Stimulated activated CD4-positive, alpha-beta T cell treated with anti-CD3 and anti-CD28 coated beads, Interleukin-4, amount 100 ng/mL, for 1 hour (primary cell): ENCODE results near the gene BICDL2.

ENCODE experiments used
- DNase-seq: peaks from one replicate; pipeline ENCODE4 v3.0.0-alpha.2; 2020

Gene BICDL2

DNA sequence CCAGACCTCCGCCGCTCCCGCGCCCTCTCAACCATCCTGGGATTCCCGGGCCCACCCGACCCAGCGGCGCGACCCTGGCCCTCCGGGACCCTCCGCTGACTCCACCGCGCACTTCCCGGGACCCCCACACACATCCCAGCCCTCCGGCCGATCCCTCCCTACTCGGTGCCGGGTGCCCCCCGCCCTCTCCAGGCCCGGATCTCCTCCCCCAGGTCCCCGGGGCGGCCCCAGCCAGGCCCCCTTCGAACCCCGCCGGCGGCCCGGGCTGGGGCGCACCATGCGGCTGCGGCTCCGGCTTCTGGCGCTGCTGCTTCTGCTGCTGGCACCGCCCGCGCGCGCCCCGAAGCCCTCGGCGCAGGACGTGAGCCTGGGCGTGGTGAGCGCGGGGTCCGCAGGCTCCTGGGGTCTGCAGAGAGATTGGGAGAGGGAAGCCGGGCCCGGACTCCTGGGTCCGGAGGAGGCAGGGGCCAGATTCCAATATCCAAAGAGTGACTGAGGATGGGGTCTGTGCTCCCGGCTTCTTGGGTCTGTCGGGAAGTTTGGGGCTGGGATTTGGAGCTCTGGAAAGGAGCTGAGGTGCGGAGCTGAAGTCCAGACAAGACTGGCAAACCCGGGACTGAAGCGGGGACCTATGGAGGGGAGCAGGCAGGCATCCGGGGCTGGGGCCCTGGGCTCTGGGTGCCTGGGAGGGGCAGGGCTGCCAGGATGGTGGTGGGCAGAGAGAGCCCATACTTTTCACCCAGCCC is 10.1 kb upstream of the BICDL2 start:
- DNase-seq = no peak

DNA sequence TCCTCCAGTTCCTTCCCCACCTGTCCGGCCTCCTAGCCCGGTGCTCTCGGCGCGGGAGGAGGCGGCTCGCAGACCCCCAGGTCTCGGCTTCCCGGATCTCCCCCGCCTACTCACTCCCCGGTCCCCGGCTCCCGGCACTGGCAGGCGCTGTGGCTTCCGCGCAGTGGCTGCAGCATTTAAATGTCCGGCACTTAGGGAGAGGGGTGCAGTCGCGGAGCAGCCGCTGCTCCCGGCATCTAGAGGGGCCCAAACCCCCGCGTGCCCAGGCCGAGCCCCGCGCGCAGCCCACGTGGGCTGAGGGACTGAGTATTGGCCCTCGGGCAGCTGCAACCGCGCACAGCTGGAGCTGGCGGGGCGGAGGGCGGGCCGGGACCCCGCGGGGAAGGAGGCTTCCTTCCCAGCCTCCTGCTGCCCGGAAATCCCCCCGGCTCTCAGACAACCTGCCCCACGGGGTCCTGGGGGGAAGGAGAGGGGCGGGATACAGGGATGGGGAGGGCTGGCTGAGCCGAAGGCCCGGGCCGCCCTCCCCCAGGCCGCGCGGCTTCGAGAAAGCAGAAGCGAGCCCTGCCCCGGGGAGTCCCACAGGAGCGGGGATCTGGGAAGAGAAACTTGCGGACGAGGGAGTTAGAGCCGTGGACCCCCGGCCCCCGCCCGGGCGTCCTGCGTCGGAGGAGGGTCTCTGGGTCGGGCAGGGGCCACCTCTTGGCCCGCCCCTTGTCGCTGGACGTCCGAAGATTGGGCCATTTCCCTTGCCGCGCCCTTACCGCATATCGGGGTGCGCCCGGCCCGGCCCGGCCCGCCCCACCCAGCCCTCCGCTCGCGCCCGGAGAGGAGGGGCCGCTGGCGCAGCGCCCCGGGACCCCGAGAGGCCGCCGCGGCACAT is 9.3 kb upstream of the BICDL2 start, which contains the start of gene MMP25:
Gene MMP25 (plus strand): TSS at position 804 of the 883 bp plus-strand sequence. CDS start 357 bp downstream, outside the sequence.
- no peak for DNase-seq

DNA sequence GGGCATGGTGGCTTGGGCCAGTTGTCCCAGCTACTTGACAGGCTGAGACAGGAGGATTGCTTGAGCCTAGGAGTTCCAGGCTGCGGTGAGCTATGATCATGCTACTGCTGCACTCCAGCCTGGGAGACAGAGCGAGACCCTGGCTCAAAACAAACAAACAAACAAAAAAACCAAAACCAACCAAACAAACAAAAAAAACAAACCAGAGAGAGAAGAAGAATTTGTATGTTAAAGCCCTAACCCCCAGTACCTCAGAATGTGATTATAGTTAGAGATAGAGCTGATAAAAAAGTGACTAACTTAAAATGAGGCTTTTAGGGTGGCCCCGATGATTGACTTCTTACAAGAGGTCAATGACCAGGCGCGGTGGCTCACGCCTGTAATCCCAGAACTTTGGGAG is 8.0 kb upstream of the BICDL2 start:
- no peak for DNase-seq

DNA sequence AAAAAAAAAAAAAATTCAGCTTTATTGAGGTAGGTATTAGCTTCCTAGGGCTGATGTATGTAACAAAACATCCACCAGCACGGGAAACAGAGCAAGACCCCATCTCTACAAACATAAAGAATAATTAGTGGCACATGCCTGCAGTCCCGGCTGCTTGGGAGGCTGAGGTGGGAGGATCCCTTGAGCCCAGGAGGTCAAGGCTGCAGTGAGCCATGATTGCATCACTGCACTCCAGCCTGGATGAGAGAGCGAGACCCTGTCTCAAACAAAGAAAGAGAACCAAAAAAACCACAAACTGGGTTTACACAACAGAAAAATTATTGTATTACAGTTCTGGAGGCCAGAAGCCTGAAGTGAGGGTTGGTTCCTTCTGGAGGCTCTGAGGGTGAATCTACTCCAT is 5.6 kb upstream of the BICDL2 start:
- no peak for DNase-seq

DNA sequence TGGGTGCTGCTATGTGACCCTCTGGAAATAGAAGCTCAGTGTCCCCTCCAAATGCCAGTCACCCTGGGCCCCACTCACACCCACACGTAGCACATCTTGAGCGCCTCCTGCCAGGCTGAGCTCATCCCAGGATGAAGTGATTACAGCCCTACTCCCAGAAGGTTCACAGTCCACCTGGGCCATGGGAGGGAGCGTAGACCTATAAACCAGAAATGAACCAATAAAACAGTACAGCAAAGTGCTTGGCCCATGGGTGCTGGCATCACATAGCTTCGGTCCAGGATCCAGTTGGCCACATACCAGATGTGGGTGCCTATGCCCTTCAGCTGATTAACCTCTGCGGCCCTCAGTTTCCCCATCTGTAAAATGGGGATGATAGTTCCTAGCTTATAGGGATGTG is 2.2 kb upstream of the BICDL2 start:
- no peak for DNase-seq

DNA sequence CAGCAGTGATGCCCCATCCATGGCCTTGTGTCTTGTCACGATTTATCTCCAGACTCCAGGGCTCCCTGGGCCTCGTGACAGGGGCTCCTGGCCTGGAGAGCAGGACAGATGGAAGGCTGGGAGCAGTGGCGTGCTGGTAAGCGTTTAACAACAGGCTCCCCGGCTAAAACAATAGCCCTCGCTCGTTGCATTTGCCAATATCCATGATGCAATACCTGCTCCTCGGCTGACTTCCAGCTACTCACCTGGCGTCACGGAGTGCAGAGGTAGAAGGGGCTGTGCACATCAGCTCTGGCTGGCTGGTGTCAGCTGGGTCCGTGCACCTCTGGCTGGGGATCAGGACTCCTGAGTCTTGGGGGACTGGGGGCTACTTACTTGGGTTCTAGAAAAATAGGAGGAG is 1.5 kb upstream of the BICDL2 start:
- no peak for DNase-seq

DNA sequence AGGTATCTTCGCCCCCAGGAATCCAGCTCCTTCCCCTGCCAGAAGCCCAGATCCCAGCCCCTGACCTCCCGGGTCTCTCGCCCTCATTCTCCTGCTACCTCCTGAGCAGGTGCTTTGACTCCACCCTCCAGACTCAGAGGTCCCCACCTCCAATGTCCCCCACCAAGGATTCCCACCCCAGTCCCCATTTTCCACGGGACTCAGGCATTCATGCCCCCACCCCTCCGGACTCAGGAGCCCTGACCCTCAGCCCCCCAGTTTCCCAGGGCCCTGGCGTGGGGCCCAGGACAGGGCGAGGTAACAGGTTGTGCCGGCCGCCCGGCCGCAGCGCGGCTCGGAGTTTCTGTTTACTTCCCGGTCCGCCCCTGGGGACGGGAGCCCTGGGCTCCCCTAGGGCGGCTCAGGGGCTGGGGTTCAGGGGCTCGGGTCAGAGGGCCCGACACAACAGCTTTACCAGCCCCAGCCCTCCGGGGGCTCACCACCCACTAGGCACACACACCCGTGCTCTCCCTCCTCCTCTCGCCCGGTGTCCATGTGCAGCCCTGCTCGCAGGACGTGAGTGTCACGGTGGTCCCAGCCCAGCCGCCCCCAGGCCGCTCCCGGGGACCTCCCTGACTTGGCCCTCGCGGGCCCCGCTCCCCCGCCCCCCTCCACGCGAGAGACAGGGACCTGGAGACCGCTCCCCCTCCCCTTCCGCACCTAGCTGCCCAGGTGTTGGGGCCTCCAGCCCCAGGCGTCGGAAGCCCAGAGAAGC is 595 bp downstream of the BICDL2 start:
- no peak for DNase-seq

DNA sequence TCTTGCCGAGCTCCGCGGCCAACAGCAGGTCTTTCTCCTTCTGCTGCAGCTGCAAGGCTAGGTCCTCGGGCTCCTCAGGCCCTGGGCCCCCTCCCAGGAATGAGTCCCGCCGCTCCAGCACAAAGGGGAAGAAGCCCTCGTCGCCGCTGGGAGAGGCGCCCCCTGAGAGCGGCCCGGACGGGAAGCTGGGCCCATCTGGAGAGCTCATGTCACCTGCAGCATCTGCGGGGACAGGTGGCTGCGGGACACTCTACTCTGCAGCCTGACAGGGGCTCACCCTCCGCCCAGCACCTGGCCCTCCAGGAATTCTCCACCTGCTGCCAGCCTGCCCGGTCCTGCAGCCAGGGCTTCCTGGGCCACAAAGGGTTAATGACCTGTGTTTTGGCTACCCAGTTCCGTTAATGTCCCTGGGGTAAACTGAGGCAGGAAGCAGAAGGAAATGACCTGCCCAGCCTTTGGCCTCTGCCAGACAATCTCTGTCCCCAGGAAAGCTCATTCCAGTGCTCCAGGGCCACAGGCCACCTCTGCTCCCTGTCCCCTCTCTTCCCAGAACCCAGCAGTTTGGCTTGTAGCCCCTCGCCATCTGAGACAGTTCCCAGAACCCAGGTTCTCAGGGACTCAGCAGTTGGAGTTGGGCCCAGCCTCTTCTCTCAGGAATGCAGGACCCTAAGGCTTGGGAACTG is 1.3 kb downstream of the BICDL2 start:
- DNase-seq = no peak

DNA sequence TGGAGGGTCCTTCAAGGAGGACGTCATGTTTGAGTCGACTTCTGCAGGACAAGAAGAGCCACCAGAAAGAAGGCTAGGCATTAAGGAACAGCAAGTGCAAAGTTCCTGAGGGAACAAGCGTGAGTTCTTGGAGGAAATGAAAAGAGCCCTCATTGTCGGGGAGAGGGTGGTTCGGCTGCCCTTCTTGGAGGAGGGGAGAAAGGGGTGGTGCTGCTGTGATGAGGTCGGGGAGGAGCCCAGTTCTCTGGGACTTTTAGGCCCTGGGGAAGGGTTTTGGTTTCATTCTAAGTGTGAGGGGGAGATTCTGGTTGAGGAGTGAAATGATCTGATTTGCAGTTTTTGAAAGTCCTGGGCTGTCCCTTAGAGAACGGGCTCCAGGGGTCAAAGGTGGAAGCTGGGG is 4.1 kb downstream of the BICDL2 start:
- DNase-seq = no peak

DNA sequence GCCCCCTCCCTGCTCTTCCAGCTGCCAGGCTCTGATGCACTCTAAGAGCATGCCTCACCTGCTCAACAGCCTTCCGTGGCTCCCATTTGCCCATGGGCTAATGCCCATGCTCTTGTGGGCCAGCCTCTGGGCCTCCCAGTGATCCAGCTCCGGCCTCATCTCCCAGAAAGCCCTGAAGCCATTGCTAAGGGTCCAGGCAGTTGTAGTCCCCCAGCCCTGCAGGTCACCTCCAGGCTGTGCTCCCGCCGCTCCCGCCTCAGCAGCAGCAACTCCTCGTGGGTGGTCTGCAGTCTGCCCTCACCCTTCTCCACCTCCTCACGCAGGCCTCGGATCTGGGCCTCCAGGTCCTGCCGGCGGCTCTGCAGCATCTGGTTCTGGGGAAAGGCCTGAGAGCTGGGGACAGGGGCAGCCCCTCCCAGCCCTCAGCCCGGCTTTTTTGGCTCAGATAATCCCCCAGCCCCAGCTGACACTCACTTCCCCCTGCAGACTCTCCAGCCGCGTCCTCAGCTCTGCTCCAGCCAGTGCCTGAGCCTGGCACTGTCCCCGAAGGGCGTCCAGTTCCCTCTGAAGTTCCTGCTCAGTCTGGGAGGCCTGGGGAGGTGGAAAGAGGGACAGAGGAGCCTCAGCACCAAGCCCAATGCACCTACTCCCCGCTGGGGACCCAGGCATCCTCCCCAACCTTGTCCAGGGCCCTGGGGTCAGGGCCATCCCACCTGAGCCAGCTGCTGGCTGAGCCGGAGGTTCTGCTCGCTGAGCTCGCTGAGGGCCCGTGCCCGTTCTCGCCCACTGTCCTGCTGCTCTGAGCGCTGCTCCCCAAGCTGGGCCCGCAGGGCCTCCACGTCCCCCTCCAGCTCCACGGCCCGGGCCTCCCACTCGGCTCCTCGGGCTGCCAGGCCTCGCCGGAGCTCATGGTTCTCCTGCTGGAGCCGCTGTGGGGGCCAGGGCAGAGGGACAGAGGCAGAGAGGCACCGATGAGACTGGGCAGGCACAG is 6.2 kb downstream of the BICDL2 start:
- DNase-seq = no peak

DNA sequence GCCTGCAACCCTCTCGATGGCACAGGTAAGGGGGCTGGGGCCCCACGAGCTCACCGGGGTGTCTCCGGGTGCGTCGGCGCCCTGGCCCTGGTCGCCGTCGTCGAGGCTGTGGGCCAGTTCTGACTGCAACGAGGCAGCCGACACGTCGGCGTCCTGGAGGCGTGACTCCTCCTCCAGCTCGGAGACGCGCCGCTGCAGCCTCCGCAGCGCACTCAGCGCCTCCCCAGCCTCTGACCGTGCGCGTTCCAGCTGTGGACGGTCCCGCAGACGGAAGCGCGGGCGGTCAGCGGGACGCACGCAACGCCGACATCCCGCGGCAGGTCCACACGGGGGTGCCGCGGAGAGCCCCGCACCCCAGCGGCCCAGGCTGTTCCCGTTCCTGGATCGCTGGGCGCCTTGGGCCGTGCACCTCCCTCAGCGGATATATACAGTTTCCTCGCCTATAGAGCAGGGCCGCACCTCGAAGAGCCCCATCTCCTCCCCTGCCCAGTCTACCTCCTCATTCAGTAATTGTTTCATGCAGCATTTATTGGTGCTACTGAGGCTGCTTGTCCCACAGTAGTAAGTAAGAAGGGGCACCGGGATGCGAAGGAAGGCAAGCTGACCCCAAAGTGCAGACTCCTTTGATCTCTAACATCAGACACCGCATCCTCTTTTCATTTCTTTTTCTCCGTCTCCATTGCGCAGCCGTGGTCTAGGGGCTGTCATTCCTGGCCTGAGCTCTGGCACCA is 7.1 kb downstream of the BICDL2 start:
- peak; percentile 57 for DNase-seq

DNA sequence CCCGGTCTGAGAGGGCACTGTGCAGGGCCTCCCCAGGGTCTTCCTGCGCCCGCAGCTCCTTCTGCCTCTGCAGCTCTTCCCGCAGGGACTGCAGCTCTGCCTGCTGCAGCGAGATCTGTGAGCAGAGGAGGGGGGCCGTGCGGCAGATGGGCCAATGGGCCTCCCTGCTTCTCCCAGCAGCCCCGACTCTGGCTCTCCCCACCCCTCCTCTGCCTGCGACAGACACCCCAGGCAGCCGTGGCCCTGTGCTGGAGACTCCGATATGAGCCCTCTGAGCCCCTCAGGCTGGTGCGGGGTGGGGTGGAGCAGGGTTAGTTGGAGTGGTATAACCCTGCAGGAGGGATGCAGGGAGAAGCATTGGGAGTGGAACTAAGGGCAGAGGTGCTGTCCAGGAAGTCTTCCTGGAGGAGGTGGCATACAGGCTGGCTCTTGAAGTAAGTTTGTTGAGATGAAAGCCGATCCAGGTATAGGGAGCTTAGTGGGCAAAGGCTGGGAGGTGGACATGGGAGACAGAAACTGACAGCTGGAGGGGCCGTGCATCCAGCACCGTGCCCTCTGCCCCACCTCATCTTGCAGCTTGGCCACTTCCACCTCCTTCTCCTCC is 7.9 kb downstream of the BICDL2 start:
- no peak for DNase-seq

DNA sequence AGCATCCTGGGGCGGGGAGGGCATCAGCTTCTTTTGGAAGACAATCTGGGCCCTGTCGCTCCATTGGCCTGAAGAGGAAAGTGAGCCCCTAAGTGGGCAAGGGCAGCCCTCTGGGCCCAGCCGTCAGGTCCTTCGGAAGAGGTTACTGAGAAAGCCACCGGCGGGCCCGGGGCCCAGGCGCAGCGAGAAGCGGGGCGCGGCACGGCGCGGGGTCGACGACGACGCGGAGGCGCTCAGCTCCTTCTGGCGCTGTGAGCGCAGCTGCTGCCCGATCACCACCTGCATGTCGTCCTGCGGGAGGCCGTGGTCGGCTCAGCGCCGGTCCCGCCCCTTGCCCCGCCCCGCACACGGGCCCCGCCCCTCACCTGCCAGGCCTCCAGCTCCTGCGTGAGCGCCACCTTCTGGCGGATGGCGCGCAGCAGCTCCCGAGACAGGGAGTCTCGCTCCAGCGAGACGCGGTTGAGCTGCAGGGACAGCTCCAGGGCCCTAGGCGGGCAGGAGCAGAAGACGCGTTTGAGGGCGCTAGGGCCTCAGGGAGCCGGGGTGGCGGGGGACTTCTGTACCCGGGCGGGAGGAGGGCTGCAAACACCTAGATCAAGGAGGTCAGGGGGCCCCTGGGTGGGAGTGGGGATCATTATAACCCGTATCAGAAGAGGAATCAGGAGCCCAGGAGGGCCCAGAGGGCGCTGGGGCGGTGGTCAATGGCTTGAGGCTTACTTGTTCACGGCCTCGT is 8.6 kb downstream of the BICDL2 start:
- peak; percentile 90 for DNase-seq

DNA sequence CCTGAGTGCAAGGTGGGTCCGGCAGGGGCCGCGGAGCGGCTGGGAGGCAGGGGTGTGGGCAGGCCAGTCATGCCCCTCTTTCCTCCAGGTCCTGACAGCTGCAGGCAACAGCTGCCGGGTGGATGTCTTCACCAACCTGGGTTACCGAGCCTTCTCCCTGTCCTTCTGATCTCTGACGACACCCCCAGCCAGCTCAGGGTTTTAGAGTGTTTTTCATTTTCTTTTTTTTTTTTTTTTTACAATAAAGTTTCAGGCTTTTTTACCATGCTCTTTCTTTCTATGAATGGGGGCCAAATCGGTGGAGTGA is 9.3 kb downstream of the BICDL2 start:
- DNase-seq = no peak

DNA sequence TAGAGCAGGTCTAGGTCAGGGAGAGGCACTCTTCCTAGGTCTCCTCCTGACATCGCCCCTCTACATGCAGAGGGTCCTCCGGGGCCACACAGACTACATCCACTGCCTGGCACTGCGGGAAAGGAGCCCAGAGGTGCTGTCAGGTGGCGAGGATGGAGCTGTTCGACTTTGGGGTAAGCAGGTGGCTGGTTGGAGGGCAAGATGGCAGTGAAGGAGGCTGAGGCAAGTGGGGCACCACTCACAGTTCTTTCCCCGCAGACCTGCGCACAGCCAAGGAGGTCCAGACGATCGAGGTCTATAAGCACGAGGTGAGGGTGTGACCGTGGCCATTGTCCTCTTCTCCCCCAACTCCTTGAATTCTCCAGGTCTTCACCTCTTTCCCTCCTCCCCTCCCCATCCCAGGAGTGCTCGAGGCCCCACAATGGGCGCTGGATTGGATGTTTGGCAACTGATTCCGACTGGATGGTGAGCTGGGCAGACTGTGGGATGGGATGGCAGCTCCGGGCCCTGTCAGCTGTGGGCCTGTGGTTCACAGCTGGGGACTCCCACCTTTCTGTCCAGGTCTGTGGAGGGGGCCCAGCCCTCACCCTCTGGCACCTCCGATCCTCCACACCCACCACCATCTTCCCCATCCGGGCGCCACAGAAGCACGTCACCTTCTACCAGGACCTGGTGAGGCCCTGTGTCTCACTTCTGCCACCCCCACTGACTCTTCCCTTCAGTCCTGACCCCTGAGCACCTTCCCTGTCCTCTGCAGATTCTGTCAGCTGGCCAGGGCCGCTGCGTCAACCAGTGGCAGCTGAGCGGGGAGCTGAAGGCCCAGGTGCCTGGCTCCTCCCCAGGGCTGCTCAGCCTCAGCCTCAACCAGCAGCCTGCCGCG is 9.9 kb downstream of the BICDL2 start:
- DNase-seq = no peak

DNA sequence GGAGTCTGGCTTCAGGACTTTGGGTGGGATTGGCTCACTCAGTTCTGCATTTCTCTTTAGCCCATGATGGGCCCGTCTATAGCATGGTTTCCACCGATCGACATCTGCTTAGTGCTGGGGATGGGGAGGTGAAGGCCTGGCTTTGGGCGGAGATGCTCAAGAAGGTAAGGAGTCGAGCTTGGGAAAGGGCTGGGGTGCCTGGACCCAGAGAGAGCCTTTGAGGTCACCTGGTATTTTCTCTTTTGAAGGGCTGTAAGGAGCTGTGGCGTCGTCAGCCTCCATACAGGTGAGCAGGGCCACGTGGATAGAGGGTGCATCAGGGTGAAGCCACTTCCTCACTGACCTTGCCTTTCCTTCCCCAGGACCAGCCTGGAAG is 10.8 kb downstream of the BICDL2 start:
- no peak for DNase-seq

DNA sequence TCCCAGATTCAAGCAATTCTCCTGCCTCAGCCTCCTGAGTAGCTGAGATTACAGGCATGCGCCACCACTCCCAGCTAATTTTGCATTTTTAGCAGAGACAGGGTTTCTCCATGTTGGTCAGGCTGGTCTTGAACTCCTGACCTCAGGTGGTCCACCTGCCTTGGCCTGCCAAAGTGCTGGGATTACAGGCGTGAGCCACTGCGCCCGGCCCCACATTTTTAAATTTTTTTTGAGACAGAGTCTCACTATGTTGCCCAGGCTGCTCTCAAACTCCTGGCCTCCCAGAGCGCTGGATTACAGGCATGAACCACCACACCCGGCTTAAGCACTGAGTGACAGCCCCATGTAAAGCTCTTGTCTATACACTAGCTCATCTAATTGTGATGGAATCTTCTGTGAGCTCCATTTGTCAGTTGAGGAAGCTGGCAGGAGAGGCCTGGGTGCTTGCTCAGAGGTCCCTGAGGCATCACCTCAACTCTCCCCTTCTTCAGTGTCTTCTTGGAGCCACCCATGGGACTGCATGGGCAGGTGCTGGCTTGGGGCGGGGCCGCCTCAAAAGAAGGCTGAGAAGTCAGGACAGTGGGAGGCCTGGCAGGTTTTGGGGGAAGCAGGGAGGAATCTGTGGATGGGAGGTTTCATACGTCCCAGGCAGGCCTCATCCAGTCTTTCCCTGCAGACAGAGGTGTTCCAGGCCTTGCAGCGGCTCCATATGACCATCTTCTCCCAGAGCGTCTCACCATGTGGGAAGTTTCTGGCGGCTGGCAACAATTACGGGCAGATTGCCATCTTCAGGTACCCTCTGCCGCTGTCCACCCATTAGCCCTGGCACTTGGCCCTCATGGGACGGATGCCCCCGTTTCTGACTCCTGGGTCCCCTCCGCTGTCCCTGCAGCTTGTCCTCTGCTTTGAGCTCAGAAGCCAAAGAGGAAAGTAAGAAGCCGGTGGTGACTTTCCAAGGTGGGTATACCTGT is 11.4 kb downstream of the BICDL2 start:
- no peak for DNase-seq
